CD4-positive, alpha-beta T cell treated with Interleukin-4 for 4 hours (primary cell): ENCODE data around the gene KRAS.
A peak's percentile ranks its signal among the peaks of the same experiment; 100 is the strongest.

Source experiments
- DNase-seq: peaks from one replicate; pipeline ENCODE4 v3.0.0-alpha.2; 2020

Gene KRAS

GRCh38 chr12:25254271-25254880, 3.6 kb upstream of the KRAS start:
- DNase-seq = no peak

- no peak for DNase-seq
Observed at GRCh38 chr12:25253371-25254068, 2.8 kb upstream of the KRAS start.

- no peak for DNase-seq
Observed at GRCh38 chr12:25252946-25253345, 2.2 kb upstream of the KRAS start.

GRCh38 chr12:25251769-25252168, 1.0 kb upstream of the KRAS start:
- DNase-seq = no peak

GRCh38 chr12:25249931-25250738, 594 bp downstream of the KRAS start:
- peak; percentile 32 for DNase-seq

- DNase-seq = no peak
Observed at GRCh38 chr12:25248732-25249131, 2.0 kb downstream of the KRAS start.

GRCh38 chr12:25248137-25248536, 2.6 kb downstream of the KRAS start:
- no peak for DNase-seq

GRCh38 chr12:25245491-25245890, 5.2 kb downstream of the KRAS start:
- no peak for DNase-seq

GRCh38 chr12:25243680-25243990, 7.1 kb downstream of the KRAS start:
- DNase-seq = no peak

GRCh38 chr12:25242981-25243679, 7.6 kb downstream of the KRAS start:
- no peak for DNase-seq

GRCh38 chr12:25241167-25242020, 9.3 kb downstream of the KRAS start:
- DNase-seq = peak; percentile 67

GRCh38 chr12:25236626-25237025, 14.1 kb downstream of the KRAS start:
- DNase-seq = no peak

- DNase-seq = no peak
Observed at GRCh38 chr12:25236190-25236589, 14.5 kb downstream of the KRAS start.

GRCh38 chr12:25213338-25213737, 37.4 kb downstream of the KRAS start:
- DNase-seq = no peak

- no peak for DNase-seq
Observed at GRCh38 chr12:25208554-25208953, 42.2 kb downstream of the KRAS start.

- no peak for DNase-seq
Observed at GRCh38 chr12:25207846-25208245, 42.9 kb downstream of the KRAS start.

- no peak for DNase-seq
Observed at GRCh38 chr12:25207411-25207810, 43.3 kb downstream of the KRAS start.

- DNase-seq = no peak
Observed at GRCh38 chr12:25202137-25202536, 48.6 kb downstream of the KRAS start.

- no peak for DNase-seq
Observed at GRCh38 chr12:25200703-25201102, 50.0 kb downstream of the KRAS start.

- DNase-seq = no peak
Observed at GRCh38 chr12:25197608-25198007, 53.1 kb downstream of the KRAS start.

- DNase-seq = peak; percentile 95
Observed at GRCh38 chr12:25195056-25195971, 55.4 kb downstream of the KRAS start, which contains the start of the genes DNAI7 and ETFRF1. Gene DNAI7 (minus strand): TSS chr12:25195160. CDS start chr12:25195078, 82 bp downstream. Gene ETFRF1 (plus strand): TSS chr12:25195237. CDS start chr12:25203957, 8,720 bp downstream.
